ENCODE data around the gene PTPRN2.

Gene PTPRN2

GRCh38 chr7:158135931-158136330 lies 451.7 kb downstream of the PTPRN2 start:
- no peak for DNase-seq (ENCODE audit: low read depth)

- DNase-seq (ENCODE audit: low read depth) = no peak
Observed at GRCh38 chr7:158134824-158135223, 452.8 kb downstream of the PTPRN2 start.

- no peak for DNase-seq (ENCODE audit: low read depth)
Observed at GRCh38 chr7:158133515-158134271, 453.9 kb downstream of the PTPRN2 start.

- no peak for DNase-seq (ENCODE audit: low read depth)
Observed at GRCh38 chr7:158133057-158133456, 454.6 kb downstream of the PTPRN2 start.

GRCh38 chr7:158130023-158130409 lies 457.6 kb downstream of the PTPRN2 start:
- DNase-seq (ENCODE audit: low read depth) = no peak

DNA sequence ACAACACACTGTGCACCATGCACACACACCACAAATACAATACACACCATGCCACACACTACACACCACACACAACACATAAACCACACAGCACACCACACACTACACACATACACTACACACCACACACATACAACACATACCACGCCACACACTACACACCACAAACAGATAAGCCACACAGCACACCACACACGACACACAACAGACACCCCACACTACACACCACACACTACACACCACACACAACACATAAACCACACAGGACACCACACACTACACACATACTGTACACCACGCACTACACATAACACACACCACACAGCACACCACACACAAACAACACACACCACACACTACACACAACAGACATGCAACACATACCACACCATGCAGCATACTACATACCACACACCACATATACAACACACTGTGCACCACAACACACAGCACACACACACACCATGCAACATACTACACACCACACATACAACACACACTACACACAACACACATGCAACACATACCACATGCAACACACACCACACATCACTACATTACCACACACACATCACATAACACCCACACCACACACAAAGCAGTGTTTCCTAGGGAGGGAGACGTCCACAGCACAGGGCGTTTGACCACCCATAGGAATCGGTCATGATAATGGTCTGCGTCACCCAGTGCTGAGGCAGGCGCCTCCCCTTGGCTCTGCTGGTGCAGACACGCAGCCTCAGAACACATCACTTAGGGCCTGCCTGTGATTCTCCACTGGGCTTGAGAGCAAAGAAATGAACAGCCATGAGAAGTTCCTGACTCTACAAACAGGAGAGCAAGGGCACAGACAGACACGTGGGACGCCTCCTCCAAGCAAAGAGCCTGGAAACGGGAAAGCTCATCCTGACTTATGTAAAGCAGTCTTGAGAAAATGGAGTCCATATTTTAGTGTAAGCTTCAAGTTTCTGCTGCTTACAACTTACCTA lies 458.3 kb downstream of the PTPRN2 start:
- no peak for DNase-seq (ENCODE audit: low read depth)

DNA sequence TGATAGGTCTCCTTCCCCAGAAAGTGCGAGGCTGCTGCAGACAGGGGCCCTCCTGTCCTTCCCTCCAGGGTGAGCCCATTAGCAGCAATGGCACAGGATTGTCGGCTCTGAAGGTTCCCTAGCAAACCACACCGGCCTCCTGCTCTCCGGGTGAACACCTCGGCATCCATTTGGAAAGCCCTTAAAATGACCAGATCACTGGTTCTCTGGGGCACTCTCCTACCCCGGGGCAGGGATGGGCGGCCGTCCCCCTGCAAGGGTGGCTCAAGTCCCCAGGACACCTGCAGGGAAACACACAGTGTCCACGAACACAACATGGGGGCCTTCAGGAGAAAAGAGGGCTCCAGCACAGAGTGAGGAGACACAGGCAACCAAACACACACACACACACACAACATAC lies 459.1 kb downstream of the PTPRN2 start:
- DNase-seq (ENCODE audit: low read depth) = no peak

DNA sequence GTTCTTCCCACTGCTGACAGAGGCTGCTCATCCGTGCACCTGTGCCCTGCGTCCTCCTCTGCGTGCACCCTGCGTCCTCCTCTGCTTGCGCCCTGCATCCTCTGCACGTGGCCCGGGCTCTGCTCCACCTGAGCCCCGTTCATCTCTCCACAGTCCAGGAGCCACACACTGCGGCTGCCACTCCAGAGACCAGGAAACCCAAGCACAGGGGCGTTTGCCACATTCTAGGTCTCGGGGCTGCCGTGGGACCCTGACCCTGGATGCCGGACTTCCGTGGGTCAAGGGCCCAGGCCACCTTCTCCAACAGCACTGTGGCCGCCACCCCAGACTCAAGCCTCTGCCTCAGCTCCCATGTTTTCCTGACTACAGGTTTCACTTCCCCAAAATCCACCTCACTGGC lies 460.4 kb downstream of the PTPRN2 start:
- DNase-seq (ENCODE audit: low read depth) = no peak

DNA sequence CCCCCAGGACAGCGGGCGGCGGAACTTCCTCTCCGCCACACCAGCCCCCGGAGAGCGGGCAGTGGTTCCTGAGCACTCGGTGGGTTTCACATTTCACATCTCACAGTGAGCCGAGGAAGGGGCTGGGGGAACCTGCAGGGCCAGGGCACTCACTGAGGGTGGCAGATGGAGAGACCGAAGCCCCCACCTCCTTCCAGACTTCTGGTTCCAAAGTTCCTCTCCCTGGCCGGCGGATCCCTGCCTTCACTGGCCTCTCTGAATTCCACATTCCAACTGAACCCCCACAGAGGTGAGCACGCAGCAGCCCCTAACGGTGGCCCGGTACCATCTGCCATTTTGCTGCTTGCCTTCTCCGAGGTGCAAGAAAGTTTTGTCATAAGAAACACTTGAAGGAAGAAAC lies 461.0 kb downstream of the PTPRN2 start:
- DNase-seq (ENCODE audit: low read depth) = no peak

DNA sequence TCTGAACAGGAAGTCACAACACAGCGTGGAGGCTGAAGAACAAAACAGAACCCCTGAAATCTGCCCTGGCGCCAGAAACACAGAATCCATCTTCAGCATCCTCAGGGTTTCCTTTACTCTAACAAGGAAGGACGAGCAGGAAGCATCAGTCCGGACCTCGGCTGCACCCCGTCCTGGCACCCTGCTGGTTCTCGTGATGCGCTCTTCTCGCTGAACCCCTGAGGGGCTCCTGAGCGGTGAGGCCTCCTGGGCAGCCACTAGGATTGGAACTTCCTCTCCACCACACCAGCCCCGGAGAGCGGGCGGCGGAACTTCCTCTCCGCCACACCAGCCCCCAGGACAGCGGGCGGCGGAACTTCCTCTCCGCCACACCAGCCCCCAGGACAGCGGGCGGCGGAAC lies 461.9 kb downstream of the PTPRN2 start:
- no peak for DNase-seq (ENCODE audit: low read depth)

DNA sequence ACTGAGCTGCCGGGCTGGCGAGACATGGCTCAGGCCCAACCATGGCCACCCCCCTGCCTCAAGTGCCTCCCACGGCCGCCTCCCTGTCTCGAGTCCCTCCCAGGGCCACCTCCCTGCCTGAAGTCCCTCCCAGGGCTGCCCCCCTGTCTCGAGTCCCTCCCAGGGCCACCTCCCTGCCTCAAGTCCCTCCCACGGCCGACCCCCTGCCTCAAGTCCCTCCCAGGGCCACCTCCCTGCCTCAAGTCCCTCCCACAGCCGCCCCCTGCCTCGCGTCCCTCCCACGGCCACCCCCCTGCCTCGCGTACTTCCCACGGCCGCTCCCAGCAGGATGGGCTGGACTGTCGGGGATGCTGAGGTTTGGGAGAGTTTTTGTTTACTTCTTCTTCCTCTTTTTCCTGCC lies 462.5 kb downstream of the PTPRN2 start:
- no peak for DNase-seq (ENCODE audit: low read depth)

DNA sequence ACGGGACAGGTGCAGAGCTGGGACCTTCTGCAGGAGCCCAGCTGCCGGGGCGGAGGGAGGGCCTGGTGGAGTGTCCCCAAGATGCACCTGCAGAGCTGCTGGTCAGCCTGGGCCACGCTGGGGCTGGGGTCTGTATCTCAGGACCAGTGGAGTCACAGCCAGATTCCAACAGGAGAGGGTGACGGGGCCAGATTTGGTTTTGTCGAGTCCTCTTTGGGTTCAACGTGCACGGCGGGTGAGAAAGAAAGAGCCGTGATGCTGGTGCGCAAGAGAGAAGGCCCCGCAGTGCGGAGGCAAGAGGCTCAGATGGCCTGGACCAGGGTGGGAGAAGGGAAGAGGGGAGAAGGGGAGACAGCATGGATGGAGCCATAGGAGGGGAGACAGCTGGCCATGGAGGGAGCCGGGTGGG lies 462.9 kb downstream of the PTPRN2 start:
- DNase-seq (ENCODE audit: low read depth) = no peak

DNA sequence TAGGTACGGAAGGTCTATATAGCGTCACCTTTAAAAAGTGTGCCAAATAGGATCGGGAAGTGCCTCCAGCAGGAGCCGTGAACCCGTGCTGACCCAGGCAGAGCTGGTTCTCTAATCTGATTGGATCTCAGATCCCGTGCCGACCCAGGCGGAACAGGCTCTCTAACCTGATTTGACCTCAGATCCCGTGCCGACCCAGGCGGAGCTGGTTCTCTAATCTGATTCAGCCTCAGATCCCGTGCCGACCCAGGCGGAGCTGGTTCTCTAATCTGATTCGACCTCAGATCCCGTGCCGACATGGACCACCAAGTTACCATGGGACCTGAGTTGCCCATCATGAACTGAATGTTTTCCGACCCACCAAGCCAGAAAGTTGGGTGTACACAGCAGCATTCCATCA lies 463.9 kb downstream of the PTPRN2 start:
- DNase-seq (ENCODE audit: low read depth) = no peak

DNA sequence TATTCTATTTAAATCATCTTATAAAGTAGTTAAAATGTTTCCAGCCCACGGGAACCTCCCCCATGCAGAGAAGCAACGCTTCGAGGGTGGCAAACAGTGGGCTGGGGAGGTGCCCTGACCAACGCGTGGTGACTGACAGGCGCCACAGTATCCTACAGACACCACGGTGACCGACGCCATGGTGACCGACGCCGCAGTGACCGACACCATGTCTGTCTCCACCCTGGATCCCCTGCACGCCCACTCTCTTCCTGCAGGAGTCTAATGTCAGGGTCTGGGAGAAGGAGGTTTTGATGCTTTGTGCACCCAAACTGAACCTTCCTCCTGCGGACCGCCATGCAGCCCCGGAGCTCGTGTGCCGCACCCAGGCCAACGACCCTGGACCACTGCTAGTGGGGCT lies 464.4 kb downstream of the PTPRN2 start:
- no peak for DNase-seq (ENCODE audit: low read depth)

DNA sequence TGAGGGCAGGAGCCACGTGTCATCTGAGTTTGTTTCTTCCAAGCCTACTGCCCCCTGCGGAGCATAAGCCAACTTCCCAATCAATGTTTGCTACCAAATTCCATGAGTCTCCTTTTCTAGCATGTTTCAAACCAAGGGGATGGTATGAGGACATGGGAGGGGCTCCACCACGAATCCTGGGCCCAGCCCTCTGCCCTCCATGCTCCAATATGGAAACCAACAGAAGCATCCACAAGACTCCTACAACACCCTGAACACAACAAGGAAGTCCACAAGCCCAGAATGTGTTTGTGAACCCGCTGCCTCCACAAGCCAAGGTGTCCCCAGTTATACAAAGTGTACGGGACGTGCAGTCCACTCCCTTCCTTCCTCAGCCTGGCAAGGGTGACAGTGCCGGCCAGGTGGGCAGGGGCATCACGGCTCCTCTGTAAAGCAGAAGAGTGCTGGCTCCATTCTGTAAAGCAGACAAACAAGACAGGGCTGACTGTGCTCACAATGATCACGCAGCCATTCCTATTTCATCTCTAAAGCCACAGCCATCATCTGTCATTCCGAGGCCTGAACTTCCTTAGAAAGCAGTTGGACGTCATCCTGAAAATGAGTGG lies 466.1 kb downstream of the PTPRN2 start:
- DNase-seq (ENCODE audit: low read depth) = no peak

DNA sequence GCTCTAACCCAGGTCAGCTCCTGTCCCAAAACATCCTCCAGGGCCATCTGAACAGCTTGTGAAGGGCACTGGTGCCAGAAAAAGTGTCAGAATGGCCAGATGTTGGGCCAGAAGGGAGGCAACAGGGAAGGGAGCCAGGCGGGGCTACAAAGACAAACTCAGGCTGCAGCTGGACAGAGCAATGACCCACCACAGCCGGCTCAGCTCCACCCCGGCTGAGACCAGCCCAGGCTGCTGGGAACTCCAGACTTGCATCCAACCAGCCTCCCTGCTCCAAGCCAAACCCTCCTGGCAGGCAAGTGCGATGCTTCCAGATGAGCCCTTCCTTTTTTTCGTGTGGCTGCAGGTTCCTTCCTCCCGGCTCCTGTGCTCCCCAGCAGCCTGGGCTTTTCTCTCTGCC lies 466.9 kb downstream of the PTPRN2 start:
- no peak for DNase-seq (ENCODE audit: low read depth)

DNA sequence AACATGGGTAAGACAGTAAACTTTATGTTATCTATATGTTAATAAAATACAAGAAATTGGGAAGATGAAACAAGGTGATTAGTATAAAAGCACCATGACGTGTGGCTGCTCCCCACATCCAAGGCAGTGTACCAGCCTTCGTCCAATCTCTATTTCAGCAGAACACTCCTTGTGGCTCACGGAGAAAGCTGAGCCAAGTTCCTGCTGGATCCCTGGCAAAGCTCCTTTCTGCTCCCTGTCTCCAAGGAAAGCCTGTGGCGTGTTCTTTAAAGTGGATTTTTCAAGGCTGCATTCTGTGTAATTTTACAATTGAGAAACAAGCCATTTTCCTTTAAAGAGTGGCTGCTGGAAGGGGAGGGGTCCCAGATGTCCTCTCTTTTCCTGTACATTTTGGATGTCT lies 467.3 kb downstream of the PTPRN2 start:
- no peak for DNase-seq (ENCODE audit: low read depth)

DNA sequence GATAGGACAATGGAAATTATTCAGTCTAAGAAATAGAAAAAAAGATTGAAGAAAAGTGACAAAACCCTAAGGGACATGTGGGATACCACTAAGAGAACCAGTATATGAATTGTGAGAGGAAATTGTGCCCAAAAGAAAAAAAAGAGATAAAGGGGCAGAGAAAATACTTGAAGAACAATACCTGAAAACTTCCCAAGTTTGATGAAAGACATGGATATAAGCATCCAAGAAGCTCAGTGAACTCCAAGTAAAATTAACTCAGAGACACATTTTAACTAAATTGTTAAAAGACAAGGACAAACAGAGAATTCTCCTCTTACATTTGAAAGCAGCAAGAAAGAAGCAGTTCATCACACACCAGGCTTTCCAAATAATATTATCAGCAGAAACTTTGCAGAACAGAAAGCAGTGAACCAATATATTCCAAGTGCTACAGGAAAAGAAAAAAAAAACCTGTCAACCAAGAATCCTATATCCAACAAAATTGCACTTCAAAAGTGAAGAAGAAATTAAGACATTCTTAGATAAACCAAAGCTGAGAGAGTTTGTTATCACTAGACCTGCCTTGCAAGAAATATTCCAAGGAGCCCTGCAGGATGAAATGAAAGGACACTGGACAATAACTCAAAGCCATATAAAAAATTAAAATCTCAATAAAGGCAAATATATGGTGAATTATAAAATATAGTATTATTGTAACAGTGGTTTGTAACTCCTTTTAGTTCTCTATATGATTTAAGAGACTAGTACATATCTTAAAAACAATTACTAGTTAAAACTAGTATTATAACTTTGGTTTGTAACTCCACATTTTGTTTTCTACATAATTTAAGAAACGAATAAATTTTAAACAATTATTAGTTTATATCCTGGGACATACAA lies 470.0 kb downstream of the PTPRN2 start:
- no peak for DNase-seq (ENCODE audit: low read depth)

DNA sequence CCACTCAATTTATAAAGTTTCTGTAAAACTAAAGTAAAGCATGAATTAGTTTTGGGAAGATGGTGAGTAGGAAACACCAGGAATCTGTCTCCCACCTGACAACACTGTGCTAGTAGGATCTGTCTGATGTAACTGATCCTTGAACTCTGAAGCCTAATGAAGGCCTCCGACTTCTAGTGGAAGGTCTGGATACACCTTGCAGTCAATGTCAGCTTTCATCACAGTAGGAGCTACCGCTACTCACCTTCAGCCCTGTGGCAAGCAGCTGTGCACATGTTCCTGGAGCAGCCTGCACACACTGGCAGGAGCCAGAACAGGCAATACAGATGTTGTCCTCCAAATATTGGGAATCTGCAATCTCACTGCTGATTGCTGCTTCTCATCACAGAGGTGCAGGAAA lies 471.4 kb downstream of the PTPRN2 start:
- DNase-seq (ENCODE audit: low read depth) = no peak

DNA sequence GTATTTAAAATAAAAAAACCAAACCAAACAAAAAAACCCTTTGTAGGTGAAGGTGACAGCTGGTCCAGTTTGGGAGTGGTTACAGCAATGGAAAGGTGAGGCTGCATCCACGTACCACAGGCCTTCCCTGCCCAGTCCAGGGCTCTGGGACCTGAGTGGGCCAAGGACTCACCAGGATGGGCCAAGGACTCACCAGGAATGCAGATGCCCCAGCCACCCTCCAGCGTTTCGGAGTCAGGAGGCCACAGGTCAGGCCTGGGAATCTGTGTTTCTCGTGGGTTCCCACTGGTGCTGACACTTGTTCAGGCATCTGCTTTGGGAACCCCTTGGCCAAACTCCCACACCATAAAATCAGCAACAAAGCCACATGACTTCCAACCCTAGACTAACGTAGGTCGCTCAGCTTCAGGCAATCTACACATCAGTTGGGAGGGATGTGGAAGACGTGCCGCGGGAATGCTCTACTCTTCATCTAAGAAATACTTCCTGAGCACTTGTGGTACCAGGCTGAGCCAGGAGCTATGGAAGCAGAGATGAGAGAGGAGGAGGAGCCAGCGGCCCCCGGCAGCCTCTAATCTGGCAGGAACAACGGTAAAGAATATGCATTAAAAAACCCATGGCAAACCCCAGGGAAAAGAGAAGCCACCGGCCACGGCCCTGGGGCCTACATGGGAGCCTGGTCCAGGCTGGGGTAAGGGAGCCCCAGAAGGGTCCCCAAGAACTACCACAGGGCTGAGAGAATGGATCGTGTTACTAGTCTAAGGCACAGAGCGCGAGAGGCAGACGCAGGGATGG lies 473.4 kb downstream of the PTPRN2 start:
- DNase-seq (ENCODE audit: low read depth) = no peak

All from stimulated activated CD8-positive, alpha-beta memory T cell treated with anti-CD3 and anti-CD28 coated beads, Interleukin-15, amount 100 ng/mL, for 24 hours (primary cell).